Left ventricle myocardium inferior (tissue), 1 donor: Measurements from ENCODE around the gene PSG6. TPM values are rescaled to one million over a fixed set of nuclear protein-coding genes. Genes with fewer than 3 reads are reported as not detected.
"Not testable (repeated sequence)": the region's sequence is repeated elsewhere in the genome, so short reads cannot be mapped to it uniquely, and the experiment has no call there.

Source experiments
- DNase-seq: peaks from one replicate; pipeline ENCODE4 v3.0.0-alpha.2; 2020
- H3K27ac ChIP-seq: fragments of 200-600 bp; replicated peaks from 2 replicates; pipeline ENCODE4 v1.8.0; 2021
- H3K27me3 ChIP-seq: fragments of 200-600 bp; 2 replicates; pipeline ENCODE4 v1.8.0; 2021; ENCODE audit warnings: low read depth
- H3K36me3 ChIP-seq: fragments of 200-600 bp; 2 replicates; pipeline ENCODE4 v1.8.0; 2021
- H3K4me1 ChIP-seq: fragments of 200-600 bp; 2 replicates; pipeline ENCODE4 v1.8.0; 2021
- H3K4me3 ChIP-seq: fragments of 200-600 bp; 2 replicates; pipeline ENCODE4 v1.8.0; 2021; ENCODE audit warnings: mild to moderate bottlenecking, moderate library complexity
- H3K9me3 ChIP-seq: fragments of 200-600 bp; replicated peaks from 2 replicates; pipeline ENCODE4 v1.8.0; 2021
- intact Hi-C: fragments of 100-400 bp; cut with micrococcal nuclease; formaldehyde crosslinking; loops from one replicate; pipeline ENCODE4 v1.11.0; 2022
- total RNA-seq: library from RNA; stranded (reverse); fragmentation: NEBNext Ultra II Directional; extraction: Animal tissue kit (Norgen Biotek cat#: 25700); gene quantifications from one replicate; pipeline ENCODE4 v1.2.1, GENCODE V29; 2021
- TF ChIP-seq, protein P1 (sequence below): fragments of 200-600 bp; IDR thresholded peaks from 2 replicates; pipeline ENCODE4 v1.8.0; 2021; ENCODE audit warnings: antibody characterized with exemption, mild to moderate bottlenecking, borderline replicate concordance
- donor health status: DM: no; HTN: yes; CAD: no; lungs with severe emphysema.

PSG6 gene
- total RNA-seq, 1 donor from 2014 or later: not detected

DNA sequence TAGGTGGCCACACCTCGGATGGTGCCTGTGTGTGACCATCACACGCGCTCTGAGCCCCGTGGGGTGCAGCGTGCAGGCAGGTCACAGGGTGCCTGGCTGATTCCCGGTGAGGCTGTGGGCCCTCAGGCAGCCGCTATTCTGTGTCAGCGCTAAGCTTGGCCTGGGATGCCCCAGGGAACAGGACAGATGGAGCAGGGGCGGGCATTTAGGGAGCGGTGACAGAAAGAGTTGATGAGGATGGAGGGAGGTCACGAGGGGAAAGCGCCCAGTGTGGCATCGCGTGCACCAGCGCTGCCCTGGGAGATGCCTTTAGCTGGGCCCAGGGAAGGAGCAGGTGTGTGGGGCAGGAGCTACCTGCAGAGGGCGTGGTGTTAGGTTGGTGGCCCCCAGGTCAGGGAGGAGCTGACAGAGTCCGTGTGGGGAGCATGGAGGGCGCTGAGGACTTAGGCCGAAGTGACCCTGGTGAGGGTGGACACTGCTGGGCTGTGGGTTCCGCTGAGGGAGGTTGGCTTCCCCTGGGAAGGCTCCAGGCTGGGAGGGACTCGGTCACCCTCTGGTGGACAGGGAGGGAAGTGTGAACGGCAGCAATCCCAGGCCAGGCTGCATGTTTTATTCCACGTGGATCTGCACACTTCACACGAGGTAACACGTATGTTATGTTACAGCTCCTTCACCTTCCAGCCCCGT, 1.5 kb upstream of the PSG6 start:
- H3K4me1 ChIP-seq, intact Hi-C loops, H3K4me3 ChIP-seq, DNase-seq, H3K9me3 ChIP-seq, H3K27ac ChIP-seq, H3K36me3 ChIP-seq: not testable (repeated sequence)
- TF ChIP-seq, protein P1, sequence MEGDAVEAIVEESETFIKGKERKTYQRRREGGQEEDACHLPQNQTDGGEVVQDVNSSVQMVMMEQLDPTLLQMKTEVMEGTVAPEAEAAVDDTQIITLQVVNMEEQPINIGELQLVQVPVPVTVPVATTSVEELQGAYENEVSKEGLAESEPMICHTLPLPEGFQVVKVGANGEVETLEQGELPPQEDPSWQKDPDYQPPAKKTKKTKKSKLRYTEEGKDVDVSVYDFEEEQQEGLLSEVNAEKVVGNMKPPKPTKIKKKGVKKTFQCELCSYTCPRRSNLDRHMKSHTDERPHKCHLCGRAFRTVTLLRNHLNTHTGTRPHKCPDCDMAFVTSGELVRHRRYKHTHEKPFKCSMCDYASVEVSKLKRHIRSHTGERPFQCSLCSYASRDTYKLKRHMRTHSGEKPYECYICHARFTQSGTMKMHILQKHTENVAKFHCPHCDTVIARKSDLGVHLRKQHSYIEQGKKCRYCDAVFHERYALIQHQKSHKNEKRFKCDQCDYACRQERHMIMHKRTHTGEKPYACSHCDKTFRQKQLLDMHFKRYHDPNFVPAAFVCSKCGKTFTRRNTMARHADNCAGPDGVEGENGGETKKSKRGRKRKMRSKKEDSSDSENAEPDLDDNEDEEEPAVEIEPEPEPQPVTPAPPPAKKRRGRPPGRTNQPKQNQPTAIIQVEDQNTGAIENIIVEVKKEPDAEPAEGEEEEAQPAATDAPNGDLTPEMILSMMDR: peak; percentile 42
- H3K27me3 ChIP-seq: peaks cover 35% of the 10 kb centered on the region

DNA sequence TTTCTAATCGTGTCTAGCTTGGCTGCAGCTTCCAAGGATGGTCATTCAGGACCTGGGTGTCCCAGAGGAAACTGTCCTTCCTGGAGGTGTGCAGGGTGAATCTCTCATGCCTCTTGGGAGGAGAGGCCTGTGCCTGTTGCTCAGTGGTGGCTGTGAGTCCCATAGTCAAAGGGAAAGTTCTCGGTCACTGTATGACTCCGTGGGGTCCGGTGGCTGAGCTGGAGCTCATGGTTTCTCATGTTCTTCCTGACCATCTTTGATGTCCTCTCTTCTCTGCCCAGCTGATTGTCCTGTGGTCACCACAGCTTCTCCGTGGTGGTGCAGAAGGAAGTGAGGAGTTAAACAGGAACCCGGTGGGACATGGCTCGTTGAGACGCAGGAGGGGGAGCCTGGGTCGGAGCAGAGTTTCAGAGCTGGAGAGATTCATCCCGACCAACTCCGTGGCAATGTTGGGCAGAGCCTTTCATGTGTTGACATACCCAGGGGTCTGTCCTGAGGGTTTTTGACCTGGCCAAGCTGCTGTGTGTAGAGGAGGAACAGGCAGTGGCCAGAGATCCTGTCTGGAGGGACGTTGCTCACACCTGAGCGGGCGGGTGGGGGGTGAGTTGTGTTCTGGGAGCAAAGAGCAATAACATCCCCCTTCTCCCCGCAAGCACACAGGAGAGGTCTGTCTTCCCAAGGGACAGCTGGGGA, 829 bp upstream of the PSG6 start:
- peaks cover 29% of the 10 kb centered on the region for H3K27me3 ChIP-seq

DNA sequence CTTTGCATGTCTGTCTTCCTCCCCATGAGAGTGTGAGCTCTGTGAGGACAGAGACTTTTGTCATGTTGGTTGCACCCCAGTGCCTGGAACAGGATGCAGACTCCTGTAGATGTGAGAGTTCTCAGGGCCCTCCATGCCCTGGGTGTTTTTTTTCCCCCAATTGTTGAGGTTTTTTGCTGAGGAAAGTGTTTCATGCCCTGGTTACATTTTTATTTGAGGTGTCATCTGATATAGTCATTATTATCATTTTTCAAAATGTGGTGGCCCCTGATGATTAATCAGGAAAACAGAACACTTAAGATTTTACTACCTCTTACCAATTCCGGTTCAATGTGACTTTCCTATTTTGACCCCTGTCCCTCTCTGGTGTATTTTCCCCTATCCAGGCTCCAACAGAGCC, 763 bp downstream of the PSG6 start:
- H3K27ac ChIP-seq, H3K4me3 ChIP-seq, H3K9me3 ChIP-seq, DNase-seq, intact Hi-C loops, H3K4me1 ChIP-seq, H3K36me3 ChIP-seq: not testable (repeated sequence)
- peaks cover 20% of the 10 kb centered on the region for H3K27me3 ChIP-seq

More for the DNA sequence above, 829 bp upstream of the PSG6 start:
- H3K36me3 ChIP-seq, H3K9me3 ChIP-seq, intact Hi-C loops, DNase-seq, H3K27ac ChIP-seq, H3K4me1 ChIP-seq, H3K4me3 ChIP-seq: not testable (repeated sequence)

DNA sequence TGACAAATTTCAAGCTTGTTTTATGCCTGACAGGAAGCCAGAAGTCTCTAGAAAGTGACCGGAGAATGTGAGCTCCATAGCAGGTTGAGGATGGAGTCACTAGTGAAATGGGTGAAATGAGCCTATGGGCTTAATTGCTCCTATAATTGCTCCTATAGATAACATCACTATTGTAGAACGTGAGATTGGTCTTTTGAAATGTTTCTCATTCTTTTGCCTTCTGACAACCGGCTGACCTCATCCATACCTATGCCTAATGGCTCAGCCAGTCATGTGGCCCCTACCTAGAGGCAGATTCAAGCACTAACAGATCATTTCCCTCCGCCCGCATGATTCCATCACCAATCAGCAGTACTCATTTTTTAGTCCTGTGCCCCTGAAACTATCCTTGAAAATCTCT, 4.2 kb downstream of the PSG6 start:
- H3K9me3 ChIP-seq, DNase-seq, intact Hi-C loops: not testable (repeated sequence)

DNA sequence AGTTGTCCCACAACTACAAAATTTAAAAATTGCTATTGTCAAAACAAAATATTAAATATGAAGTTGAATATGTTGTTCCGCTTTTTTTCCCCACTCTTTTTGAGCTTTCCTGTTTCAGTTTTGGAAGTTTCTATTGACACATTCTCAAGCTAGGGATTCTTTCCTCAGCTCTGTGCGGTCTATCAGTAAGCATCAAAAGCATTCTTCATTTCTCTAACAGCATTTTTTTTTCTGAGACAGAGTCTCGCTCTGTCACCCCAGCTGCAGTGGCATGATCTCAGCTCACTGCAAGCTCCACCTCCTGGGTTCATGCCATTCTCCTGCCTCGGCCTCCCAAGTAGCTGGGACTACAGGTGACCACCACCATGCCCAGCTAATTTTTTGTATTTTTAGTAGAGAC, 4.8 kb downstream of the PSG6 start:
- H3K9me3 ChIP-seq, H3K36me3 ChIP-seq, H3K27ac ChIP-seq, H3K4me1 ChIP-seq, DNase-seq, H3K27me3 ChIP-seq, intact Hi-C loops, H3K4me3 ChIP-seq: not testable (repeated sequence)

More for the DNA sequence above, 4.2 kb downstream of the PSG6 start:
- H3K27ac ChIP-seq, H3K4me3 ChIP-seq, H3K27me3 ChIP-seq, H3K36me3 ChIP-seq, H3K4me1 ChIP-seq: not testable (repeated sequence)

DNA sequence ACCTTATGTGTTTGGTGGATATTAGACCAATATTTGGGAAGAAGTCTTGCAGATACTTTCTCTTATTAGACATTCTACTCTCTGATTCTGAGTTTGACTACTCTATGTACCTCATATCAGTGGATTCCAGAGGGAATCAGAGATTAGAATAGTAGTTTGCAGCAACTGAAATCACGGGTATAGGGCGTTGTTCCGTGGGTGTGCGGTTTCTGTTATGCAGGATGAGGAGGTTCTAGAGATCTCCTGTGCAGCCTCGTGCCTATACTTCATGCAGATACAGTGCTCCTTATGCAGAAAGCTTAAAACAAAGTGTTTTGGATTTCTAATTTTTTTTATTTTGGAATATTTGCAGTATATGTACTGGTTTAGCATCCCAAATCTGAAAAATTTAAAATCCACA, 6.0 kb downstream of the PSG6 start:
- H3K27ac ChIP-seq: not testable (repeated sequence)

DNA sequence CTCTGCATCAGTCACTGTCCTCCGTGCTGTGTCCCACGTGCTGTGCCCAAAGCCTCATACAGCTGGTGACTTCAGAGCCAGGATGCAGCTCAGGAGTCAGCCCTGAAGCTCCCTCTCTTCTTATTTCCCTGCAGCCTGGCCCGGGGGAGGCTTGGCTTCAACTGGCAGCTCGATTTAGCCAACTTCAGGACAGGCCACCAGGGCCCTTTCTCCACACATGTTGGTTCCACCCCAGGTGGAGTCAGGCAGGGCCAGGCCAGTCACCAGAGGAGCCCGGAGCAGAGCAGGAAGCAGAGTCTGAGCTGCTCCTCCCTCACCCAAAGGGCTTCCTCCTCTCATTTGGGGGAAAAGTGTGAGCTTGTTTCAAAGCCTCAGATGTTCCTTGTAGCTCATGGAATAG, 11.5 kb downstream of the PSG6 start:
- intact Hi-C loops, H3K9me3 ChIP-seq, H3K27ac ChIP-seq, H3K4me3 ChIP-seq, H3K36me3 ChIP-seq, H3K4me1 ChIP-seq, DNase-seq: not testable (repeated sequence)
- peaks cover 46% of the 10 kb centered on the region for H3K27me3 ChIP-seq

More for the DNA sequence above, 6.0 kb downstream of the PSG6 start:
- H3K4me3 ChIP-seq, H3K4me1 ChIP-seq, H3K36me3 ChIP-seq, intact Hi-C loops, DNase-seq, H3K9me3 ChIP-seq, H3K27me3 ChIP-seq: not testable (repeated sequence)

DNA sequence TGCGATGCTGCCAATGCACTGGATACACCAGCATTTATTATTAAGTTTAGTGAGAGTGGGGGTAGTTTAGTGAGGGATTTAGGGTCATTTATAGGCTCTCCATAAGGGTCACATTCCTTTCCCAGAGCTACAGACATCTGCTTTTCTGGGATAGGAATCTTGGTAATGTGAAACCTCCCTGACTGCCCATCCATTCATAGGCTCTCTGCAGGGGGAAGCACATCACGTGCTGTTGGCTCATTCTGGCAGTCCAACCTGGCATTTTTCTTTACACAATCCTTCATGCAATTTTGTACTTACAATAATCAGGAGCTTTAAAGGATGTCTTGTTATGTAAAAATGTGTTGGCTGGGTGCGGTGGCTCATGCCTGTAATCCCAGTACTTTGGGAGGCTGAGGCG, 17.1 kb downstream of the PSG6 start:
- intact Hi-C loops: not testable (repeated sequence)

DNA sequence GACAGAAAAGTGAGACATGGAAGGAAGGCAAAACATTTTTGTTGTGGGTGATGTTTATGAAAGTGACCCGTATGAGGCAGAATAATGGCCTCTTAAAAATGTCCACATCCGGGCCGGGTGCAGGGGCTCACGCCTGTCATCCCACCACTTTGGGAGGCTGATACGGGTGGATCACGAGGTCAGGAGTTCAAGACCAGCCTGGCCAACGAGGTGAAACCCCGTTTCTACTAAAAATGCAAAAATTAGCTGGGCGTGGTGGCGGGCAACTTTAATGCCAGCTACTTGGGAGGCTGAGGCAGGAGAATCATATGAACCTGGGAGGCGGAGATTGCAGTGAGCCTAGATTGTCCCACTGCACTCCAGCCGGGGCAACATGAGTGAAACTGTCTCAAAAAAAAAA, 18.0 kb downstream of the PSG6 start:
- H3K9me3 ChIP-seq, intact Hi-C loops: not testable (repeated sequence)

More for the DNA sequence above, 17.1 kb downstream of the PSG6 start:
- DNase-seq, H3K9me3 ChIP-seq, H3K36me3 ChIP-seq, H3K4me3 ChIP-seq, H3K27ac ChIP-seq, H3K4me1 ChIP-seq: not testable (repeated sequence)
- H3K27me3 ChIP-seq: peaks cover 62% of the 10 kb centered on the region

DNA sequence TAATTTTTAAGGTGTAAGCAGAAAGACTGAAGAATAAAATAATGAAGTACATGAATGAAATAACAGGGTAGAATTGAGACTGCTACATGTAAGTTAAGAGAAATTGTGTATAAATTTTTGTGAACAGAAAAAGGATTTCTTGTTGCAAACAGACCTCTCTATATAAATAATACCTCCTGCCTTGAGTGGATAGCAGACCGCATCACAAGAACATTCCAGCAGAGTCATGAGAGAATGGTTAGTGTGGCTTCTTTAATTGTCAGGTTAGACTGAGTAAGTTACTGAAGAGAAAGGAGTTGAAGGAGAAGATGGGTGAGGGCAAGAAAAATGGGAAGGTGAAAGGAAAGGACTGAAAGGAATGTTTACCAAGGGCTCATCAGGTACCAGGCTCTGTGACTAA, 18.6 kb downstream of the PSG6 start:
- H3K4me1 ChIP-seq, DNase-seq, H3K27ac ChIP-seq, H3K36me3 ChIP-seq, intact Hi-C loops, H3K4me3 ChIP-seq: not testable (repeated sequence)
- peaks cover 54% of the 10 kb centered on the region for H3K27me3 ChIP-seq
- peaks cover 11% of the 10 kb centered on the region for H3K9me3 ChIP-seq

More for the DNA sequence above, 18.0 kb downstream of the PSG6 start:
- not testable (repeated sequence) for H3K27ac ChIP-seq, H3K36me3 ChIP-seq, H3K4me1 ChIP-seq, DNase-seq, H3K4me3 ChIP-seq
- H3K27me3 ChIP-seq: peaks cover 56% of the 10 kb centered on the region

DNA sequence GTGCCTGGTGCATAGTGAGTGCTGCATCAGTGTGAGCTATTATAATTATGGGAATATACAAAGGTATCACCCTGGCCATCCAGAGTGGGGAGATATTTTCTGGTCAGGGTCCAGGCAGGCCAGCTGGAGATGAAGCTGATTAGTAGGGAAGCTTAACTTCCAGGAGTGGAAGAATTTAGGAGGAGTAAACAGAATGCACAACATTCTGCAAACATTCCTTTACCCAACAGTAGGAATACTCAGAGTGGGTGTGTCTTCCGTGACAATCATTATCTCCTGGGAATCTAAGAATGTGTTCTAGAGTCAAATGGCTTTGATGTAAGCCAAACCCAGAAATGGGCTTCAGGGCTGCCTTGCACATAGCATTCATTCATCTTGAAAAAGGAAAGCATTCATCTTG, 19.0 kb downstream of the PSG6 start:
- Histone ChIP-seq H3K9me3 (peaks cover 16% of the 10 kb centered on the region), H3K27me3 (peaks cover 50% of the 10 kb centered on the region)
- intact Hi-C loops, H3K4me3 ChIP-seq, H3K27ac ChIP-seq, DNase-seq, H3K4me1 ChIP-seq, H3K36me3 ChIP-seq: not testable (repeated sequence)

DNA sequence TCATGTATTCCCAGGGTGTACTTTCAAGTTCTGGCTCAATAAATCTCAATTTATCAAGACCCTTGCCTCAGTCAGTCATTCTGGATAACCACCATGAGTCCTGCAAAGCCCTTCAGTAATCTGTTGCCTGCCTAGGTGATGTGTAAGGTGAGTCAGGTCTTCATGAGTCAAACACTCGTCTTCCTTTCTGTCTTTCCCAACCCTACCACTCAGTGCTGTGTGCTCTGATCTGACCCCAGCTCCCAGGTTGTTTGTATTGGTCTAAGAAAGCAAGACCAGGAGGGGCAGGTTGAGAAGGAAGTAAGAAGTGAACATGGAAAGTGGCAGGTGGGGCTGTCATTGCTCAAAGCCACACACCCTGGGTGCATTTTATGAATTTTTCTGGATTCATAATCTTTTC, 20.0 kb downstream of the PSG6 start:
- H3K9me3 ChIP-seq: peaks cover 24% of the 10 kb centered on the region
- peaks cover 42% of the 10 kb centered on the region for H3K27me3 ChIP-seq
- intact Hi-C loops, H3K4me1 ChIP-seq, H3K4me3 ChIP-seq, H3K27ac ChIP-seq, DNase-seq, H3K36me3 ChIP-seq: not testable (repeated sequence)

DNA sequence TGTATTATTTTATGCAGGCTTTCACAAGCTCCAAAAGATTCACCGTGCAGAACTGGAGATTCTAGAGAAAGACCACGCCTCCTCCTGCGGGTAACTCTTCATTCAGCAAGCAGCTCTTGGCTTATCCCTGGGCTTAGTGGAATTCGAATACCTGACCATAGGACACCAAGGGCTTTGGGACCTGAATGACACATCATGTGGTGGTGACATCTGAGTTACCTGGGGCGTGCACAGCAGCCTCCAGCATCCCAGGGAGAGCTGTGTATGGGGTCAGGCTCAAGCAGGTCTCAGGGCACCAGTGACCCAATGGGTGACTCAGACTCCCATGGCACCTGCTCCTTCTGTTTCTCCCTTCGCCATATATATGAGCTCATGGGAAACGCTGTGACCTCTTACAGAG, 27.2 kb downstream of the PSG6 start:
- H3K4me3 ChIP-seq, H3K36me3 ChIP-seq, H3K27ac ChIP-seq, H3K4me1 ChIP-seq, intact Hi-C loops, DNase-seq: not testable (repeated sequence)
- Histone ChIP-seq H3K27me3 (peaks cover 21% of the 10 kb centered on the region), H3K9me3 (peaks cover 31% of the 10 kb centered on the region)
